Activated naive CD8-positive, alpha-beta T cell treated with anti-CD3 and anti-CD28 coated beads, Interleukin-2, amount 10 ng/mL, durations not matched to agents 7 days and 5 days (primary cell): ENCODE results near the gene THADA. TPM values are rescaled to one million over a fixed set of nuclear protein-coding genes. Genes with fewer than 3 reads are reported as not detected.
"Not testable (repeated sequence)": the region's sequence is repeated elsewhere in the genome, so short reads cannot be mapped to it uniquely, and the experiment has no call there.

Source experiments
- ATAC-seq: fragments of 150-1000 bp; cut with Tn5 transposase; one replicate; pipeline ENCODE4 v1.10.0; 2021; ENCODE audit warnings: low read depth, moderate library complexity
- POLR2A ChIA-PET: fragments of 350-600 bp; sonication (Branson Sonifier 250); formaldehyde crosslinking; loops from one replicate; lab custom pipeline; 2021; ENCODE audit warnings: antibody characterized with exemption; lab: Charles Lee
- DNase-seq: peaks from one replicate; pipeline ENCODE4 v3.0.0; 2021
- H3K27ac Mint-ChIP-seq: one replicate; pipeline ENCODE4 v1.8.0; 2022; ENCODE audit warnings: mild to moderate bottlenecking, mixed read lengths
- H3K27me3 Mint-ChIP-seq: one replicate; pipeline ENCODE4 v1.8.0; 2022; ENCODE audit warnings: mild to moderate bottlenecking, moderate library complexity, mixed read lengths
- H3K36me3 Mint-ChIP-seq: one replicate; pipeline ENCODE4 v1.8.0; 2021; ENCODE audit warnings: mild to moderate bottlenecking, mixed read lengths
- H3K4me1 Mint-ChIP-seq: one replicate; pipeline ENCODE4 v1.8.0; 2021; ENCODE audit warnings: mixed read lengths
- H3K4me3 Mint-ChIP-seq: one replicate; pipeline ENCODE4 v1.8.0; 2022; ENCODE audit warnings: mild to moderate bottlenecking, moderate library complexity, mixed read lengths
- H3K9me3 Mint-ChIP-seq: one replicate; pipeline ENCODE4 v1.8.0; 2021; ENCODE audit warnings: mixed read lengths
- total RNA-seq, 2 experiments: library from RNA; stranded (reverse); gene quantifications; one replicate each; pipeline ENCODE4 v1.2.3, GENCODE V29; 2021

The THADA gene
- total RNA-seq, 2 experiments from 2014 or later: 30.5 to 30.8 TPM

DNA sequence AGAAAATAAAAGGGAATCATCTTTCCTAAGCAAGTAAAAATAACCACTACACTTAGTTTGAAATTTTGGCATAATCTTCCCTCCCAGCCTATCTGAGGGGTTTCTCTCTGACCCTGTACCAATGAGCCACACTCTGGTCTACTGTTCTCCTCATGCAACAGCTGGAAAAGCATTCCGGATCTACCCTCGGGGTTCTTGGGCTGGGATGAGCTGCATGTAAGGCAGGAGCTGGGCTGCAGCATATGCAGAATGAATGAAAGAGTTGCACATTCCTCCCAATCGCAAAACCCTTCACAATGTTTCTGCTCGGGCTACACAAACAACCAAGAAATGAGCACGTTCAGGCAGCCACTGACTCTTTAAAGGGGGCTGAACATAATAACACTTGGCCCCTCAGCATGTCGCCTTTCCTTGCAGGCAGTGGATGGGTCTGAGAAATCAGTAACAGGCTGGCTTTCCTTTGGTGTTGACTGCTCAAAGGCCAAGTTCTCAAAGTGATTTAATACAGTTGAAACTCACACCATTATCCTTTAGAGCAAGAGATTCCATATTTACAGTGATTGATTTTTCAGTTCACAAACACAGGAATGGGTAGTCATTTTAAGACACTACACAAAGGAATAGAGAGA lies 189.1 kb downstream of the THADA start:
- no peak for DNase-seq
- POLR2A ChIA-PET: no interaction called here
- H3K9me3 Mint-ChIP-seq: no peaks in the 10 kb centered on the region
- peaks cover under 1% of the 10 kb centered on the region for H3K36me3 Mint-ChIP-seq
- no peaks in the 10 kb centered on the region for H3K27me3 Mint-ChIP-seq
- H3K4me3 Mint-ChIP-seq: no peak overlapping the region
- no peaks in the 10 kb centered on the region for H3K4me1 Mint-ChIP-seq
- ATAC-seq: no peak
- H3K27ac Mint-ChIP-seq: no peak overlapping the region

DNA sequence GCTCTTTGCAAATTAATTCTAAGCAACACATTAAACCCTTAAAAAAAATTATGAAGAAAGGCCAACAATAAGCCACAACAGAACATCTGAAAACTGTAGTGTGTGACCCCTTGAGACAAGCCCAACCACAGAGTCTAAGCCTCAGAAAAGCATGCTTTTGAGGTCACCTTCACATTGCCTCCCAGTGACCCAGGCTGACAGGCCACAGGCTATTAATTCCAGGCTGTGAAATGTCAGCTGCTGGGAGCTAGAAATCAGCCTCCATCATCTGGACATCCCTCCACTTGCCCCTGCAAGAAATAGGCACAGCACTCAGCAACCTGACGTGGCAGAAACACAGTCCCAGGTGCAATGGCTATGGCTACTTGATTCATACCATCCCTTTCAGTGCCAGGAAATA lies 190.0 kb downstream of the THADA start:
- POLR2A ChIA-PET: no interaction called here
- no peak for DNase-seq
- Mint-ChIP-seq H3K4me3 (no peak overlapping the region), H3K36me3 (no peaks in the 10 kb centered on the region), H3K27ac (no peak overlapping the region), H3K9me3 (no peaks in the 10 kb centered on the region), H3K4me1 (no peaks in the 10 kb centered on the region), H3K27me3 (no peaks in the 10 kb centered on the region)
- no peak for ATAC-seq

DNA sequence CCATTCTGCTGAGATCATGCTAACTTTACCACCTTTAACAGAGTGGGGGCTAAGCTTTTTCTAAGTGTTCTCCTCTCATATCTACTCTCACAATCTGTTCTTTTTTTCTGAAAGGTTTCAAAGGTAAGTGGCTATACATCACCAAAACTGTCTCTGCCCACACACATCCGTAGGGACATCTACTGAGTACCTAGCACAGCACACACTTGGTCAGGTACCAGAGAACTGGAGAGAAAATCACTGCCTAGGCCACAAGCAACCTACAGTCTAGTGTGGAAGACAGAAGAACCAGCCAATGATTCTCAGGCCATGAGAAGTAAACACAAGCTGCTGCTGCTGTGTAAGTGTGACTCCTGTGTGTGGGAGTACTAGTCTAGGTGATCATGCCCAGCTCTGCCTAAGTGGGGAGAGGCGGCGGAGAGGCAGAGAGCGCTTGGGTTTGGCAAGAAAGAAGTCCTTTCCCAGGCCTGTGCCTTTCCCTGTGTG lies 193.3 kb downstream of the THADA start:
- Mint-ChIP-seq H3K4me1 (peaks cover under 1% of the 10 kb centered on the region), H3K36me3 (peaks cover 10% of the 10 kb centered on the region), H3K9me3 (no peaks in the 10 kb centered on the region), H3K4me3 (no peak overlapping the region), H3K27me3 (no peaks in the 10 kb centered on the region), H3K27ac (no peak overlapping the region)
- ATAC-seq (no peak), DNase-seq (no peak)
- POLR2A ChIA-PET: no interaction called here

DNA sequence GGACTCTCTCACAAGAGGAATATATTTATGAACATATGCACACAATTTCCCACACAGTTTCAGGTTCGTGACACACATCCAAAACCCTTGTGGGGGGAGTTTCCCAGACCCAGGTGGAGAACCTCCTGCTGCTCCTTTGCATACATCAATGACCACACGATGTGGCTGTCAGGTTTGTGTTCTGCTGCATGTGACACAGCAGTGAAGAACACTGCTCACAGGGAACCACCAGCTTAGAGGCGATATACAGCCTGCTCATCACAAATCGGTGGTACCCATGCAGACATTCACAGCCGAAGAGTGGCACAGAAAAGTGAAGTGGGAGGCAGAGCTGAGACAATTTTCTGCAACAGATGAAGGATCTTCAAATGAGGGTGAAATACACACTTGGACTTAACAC lies 193.8 kb downstream of the THADA start:
- Mint-ChIP-seq H3K4me3 (no peak overlapping the region), H3K27ac (no peak overlapping the region), H3K36me3 (peaks cover 13% of the 10 kb centered on the region), H3K9me3 (no peaks in the 10 kb centered on the region), H3K27me3 (no peaks in the 10 kb centered on the region), H3K4me1 (peaks cover 2% of the 10 kb centered on the region)
- DNase-seq (no peak), ATAC-seq (no peak)
- POLR2A ChIA-PET: no interaction called here

DNA sequence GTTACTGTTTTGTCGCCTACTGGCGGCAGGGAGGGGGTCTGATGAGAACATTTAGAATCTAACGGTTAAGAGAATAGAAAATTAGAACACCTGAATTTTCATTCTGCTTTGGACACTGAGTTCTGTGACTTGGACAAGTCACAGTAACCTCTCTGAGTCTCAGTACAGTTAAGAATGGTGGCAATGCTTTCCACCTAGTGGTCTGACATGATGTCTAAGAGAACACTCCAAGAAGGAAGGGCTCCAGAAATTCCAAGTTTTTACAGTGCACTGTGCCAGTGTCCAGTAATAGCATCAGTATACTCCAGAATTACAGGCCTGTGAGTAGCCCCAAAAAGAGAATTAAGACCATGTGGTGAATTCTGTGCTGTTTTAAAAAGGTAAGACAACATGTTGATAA lies 195.3 kb downstream of the THADA start:
- Mint-ChIP-seq H3K27ac (no peak overlapping the region), H3K9me3 (no peaks in the 10 kb centered on the region), H3K4me3 (no peak overlapping the region), H3K36me3 (peaks cover 14% of the 10 kb centered on the region), H3K4me1 (peaks cover 2% of the 10 kb centered on the region), H3K27me3 (no peaks in the 10 kb centered on the region)
- DNase-seq: no peak
- POLR2A ChIA-PET: no interaction called here
- no peak for ATAC-seq

DNA sequence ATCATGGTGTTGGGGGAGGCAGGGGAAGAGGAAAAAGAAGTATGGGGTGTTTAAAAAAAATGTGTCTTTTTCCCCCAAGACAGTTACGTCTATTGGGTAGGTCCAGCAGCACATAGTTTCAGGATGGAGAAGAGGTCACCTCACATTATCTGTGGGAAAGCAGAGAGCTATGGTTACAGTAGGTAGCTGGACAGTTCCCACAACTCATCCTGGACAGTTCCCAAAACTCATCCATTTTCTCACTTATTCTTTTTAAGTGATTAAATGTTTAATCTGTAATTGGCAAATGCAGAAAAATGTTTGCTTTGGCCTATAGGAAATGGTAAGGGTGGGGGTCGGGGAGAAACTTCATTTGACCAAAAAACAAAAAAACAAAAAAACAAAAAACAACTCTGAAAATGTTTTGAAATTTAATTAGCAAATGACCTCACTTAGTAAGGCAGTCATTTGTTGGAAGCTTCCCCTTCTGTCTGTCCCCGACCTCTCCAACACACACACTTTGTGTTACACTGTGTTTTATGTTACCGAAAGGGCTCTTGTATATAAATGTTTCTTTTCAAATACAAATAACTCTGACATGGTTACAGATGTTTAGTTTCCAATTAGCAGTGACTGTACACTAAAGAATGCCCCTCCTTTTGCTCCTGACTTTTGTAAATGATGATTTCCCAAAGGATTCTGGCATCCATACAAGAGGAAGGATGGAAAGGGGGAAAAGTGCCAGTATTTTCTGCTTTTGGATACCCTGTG lies 196.1 kb downstream of the THADA start:
- H3K36me3 Mint-ChIP-seq: peaks cover 19% of the 10 kb centered on the region
- POLR2A ChIA-PET: no interaction called here
- no peaks in the 10 kb centered on the region for H3K27me3 Mint-ChIP-seq
- H3K27ac Mint-ChIP-seq: no peak overlapping the region
- ATAC-seq (no peak), DNase-seq (no peak)
- no peaks in the 10 kb centered on the region for H3K9me3 Mint-ChIP-seq
- peaks cover 2% of the 10 kb centered on the region for H3K4me1 Mint-ChIP-seq
- H3K4me3 Mint-ChIP-seq: no peak overlapping the region

DNA sequence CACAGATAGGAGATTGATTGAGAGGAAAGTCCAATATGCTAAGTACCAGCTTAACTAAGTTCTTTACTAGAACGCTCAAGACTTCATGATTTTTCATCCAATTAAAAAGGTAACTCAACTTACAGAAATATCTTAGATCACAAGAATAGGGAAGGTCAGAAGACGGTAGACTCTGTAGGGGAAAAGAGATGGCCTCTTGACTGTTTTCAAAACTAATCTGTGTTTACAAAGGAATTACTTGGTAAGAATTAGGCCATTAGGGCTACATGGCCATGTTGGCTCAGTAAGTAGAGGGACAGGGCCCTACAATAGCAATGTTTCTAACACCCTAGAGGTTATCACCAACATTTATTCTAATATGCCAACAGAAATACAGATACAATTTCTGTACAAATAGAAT lies 196.7 kb downstream of the THADA start:
- DNase-seq: no peak
- peaks cover 21% of the 10 kb centered on the region for H3K36me3 Mint-ChIP-seq
- H3K9me3 Mint-ChIP-seq: no peaks in the 10 kb centered on the region
- peaks cover 2% of the 10 kb centered on the region for H3K4me1 Mint-ChIP-seq
- no peak overlapping the region for H3K4me3 Mint-ChIP-seq
- POLR2A ChIA-PET: no interaction called here
- H3K27ac Mint-ChIP-seq: no peak overlapping the region
- ATAC-seq: no peak
- H3K27me3 Mint-ChIP-seq: no peaks in the 10 kb centered on the region

DNA sequence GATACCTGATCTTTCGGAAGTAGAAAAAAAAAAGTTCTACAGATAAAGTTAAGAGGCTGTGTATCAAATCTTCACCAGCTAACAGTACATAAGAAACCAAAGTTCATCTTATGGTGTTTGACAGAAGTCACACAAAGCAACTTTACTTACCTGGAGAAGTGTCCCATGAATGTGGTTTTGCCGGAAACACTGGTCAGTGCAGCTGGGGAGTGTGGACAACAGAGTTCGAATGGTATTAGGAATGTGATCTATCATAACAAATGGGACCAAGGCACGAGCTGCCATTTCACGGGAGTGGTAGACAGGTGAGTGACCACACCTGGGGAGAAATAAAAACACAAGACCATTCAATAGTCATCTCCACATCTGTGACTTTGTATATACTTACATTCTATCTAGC lies 198.0 kb downstream of the THADA start:
- peaks cover 33% of the 10 kb centered on the region for H3K36me3 Mint-ChIP-seq
- no peak overlapping the region for H3K27ac Mint-ChIP-seq
- DNase-seq (no peak), ATAC-seq (no peak)
- H3K4me1 Mint-ChIP-seq: peaks cover 2% of the 10 kb centered on the region
- no peaks in the 10 kb centered on the region for H3K27me3 Mint-ChIP-seq
- H3K9me3 Mint-ChIP-seq: no peaks in the 10 kb centered on the region
- POLR2A ChIA-PET: no interaction called here
- H3K4me3 Mint-ChIP-seq: no peak overlapping the region

DNA sequence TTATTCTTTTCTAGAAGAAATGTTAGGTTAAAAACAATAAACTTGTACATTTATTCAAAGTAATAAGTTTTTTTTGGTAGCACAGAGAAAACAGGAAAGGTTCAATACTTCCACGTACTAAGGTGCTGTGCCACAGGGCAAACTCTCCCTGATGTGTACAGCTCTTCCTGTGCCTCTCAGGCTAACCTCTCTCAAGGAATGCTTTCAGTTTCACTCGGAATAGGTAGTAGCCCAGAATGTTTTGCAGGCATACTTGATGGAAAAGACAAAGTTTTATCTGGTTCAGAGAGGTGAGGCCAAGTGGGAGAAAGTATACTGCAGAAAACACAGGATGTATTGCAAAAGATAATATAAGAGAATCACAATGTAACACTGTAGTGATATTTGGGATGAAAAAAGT lies 198.4 kb downstream of the THADA start:
- Mint-ChIP-seq H3K27ac (no peak overlapping the region), H3K4me1 (peaks cover 2% of the 10 kb centered on the region), H3K4me3 (no peak overlapping the region), H3K36me3 (peaks cover 36% of the 10 kb centered on the region), H3K27me3 (no peaks in the 10 kb centered on the region), H3K9me3 (no peaks in the 10 kb centered on the region)
- POLR2A ChIA-PET: no interaction called here
- no peak for DNase-seq
- no peak for ATAC-seq

DNA sequence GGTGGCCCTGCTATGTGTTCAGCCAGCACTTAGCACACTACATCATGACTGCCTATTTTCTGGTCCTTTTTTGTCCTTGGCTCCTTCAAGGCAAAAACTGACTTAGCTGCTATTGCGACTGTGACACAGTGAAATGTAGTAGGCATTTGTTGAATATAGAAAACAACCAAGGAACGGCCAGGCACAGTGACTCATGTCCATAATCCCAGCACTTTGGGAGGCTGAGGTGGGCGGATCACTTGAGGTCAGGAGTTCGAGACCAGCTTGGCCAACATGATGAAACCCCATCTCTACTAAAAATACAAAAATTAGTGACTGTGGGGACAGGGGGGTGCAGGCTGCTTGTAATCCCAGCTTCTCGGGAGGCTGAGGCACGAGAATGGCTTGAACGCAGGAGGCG lies 199.5 kb downstream of the THADA start:
- DNase-seq, H3K4me1 Mint-ChIP-seq, POLR2A ChIA-PET, ATAC-seq, H3K9me3 Mint-ChIP-seq, H3K27ac Mint-ChIP-seq, H3K27me3 Mint-ChIP-seq, H3K4me3 Mint-ChIP-seq: not testable (repeated sequence)
- H3K36me3 Mint-ChIP-seq: peaks cover 41% of the 10 kb centered on the region

DNA sequence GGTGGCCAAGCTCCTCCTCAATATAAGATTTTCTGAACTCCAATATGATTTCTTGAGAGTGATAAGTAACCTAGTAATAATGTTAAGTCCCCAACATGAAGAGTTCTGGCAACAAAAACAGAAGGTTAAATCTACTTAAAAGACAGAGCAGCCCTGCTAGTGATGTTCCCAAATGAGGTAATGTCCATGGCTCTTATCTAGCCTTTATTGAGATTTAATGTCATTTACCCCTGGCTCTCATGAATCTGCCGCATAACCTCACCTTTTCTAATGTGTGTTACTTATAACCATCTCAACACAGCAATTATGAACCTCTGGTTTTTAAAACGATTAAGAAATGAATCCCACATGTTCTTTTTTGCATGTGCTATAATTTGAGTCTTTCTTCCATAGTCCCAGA lies 201.9 kb downstream of the THADA start:
- Mint-ChIP-seq H3K4me1 (peaks cover 2% of the 10 kb centered on the region), H3K27ac (no peak overlapping the region), H3K4me3 (no peak overlapping the region), H3K36me3 (peaks cover 43% of the 10 kb centered on the region), H3K9me3 (no peaks in the 10 kb centered on the region), H3K27me3 (no peaks in the 10 kb centered on the region)
- POLR2A ChIA-PET: no interaction called here
- ATAC-seq (no peak), DNase-seq (no peak)

DNA sequence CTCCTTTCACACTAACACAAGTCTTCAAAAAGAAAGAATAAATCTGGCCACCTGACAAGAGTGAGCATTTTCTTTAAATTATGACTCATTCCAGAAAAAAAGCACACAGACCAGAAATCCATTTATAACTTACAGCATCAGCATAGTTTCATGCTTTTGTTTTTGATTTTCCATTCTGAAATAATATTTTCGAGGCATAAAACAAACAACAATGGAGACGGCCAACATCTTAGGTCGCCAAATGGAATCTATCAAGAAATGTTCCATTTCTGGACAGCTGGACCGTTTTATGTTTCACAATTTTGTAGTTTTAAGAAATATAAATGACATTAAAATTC lies 204.0 kb downstream of the THADA start:
- peaks cover 8% of the 10 kb centered on the region for H3K4me1 Mint-ChIP-seq
- POLR2A ChIA-PET: no interaction called here
- H3K27me3 Mint-ChIP-seq: no peaks in the 10 kb centered on the region
- ATAC-seq: no peak
- DNase-seq: no peak
- H3K27ac Mint-ChIP-seq: no peak overlapping the region
- no peak overlapping the region for H3K4me3 Mint-ChIP-seq
- peaks cover 35% of the 10 kb centered on the region for H3K36me3 Mint-ChIP-seq
- H3K9me3 Mint-ChIP-seq: no peaks in the 10 kb centered on the region

DNA sequence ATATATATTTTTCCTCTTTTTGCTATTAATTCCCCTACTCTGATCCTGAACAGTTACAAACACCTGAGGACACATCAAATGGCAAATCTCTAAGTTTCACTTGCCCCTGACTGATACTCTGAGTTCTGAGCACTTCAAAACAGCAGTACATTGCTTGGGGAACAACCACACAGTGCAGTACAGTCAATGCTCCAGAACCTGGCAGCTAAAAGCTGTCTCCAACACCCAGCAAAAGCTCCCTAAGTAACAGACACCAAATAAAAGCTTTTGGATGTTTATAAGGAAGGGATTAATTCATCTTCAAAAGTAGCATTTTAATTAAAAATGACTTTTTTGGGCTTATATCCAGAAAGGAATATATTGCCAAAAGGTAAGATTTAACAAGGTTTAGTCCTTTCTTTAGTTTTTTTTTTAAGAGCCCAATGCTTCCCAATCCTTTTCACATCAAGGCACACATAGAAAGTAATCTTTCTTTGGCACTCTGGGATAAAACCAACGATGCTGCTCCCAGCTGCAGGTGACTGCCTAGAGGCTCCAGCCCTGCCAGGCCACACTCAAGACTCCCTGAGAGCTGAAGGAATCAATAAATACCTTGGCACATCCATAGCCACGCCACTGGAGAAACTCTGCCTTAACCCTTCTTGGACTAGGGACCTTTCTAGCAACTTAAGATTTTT lies 204.5 kb downstream of the THADA start:
- no peaks in the 10 kb centered on the region for H3K9me3 Mint-ChIP-seq
- POLR2A ChIA-PET: no interaction called here
- peaks cover 36% of the 10 kb centered on the region for H3K36me3 Mint-ChIP-seq
- H3K4me3 Mint-ChIP-seq: no peak overlapping the region
- no peaks in the 10 kb centered on the region for H3K27me3 Mint-ChIP-seq
- peaks cover 10% of the 10 kb centered on the region for H3K4me1 Mint-ChIP-seq
- no peak for ATAC-seq
- no peak overlapping the region for H3K27ac Mint-ChIP-seq
- no peak for DNase-seq
